IMR-90 (cell line): ENCODE data around the gene RFX2. TPM values are rescaled to one million over a fixed set of nuclear protein-coding genes. Genes with fewer than 3 reads are reported as not detected.

Experiments
- ATAC-seq: fragments of 200-7000 bp; cut with Tn5 transposase; 2 replicates; pipeline ENCODE4 v1.9.1; 2020; ENCODE audit warnings: low read depth, mild to moderate bottlenecking, moderate library complexity
- BruUV-seq: library from RNA; stranded (reverse); fragments of 400-500 nt; replicated peaks from 2 replicates; lab custom pipeline; 2021; lab: Mats Ljungman, UMichigan
- CTCF ChIA-PET: fragments of 300-600 bp; formaldehyde crosslinking; extraction: SDS; loops from one replicate; lab custom pipeline; 2021; ENCODE audit warnings: antibody characterized with exemption; lab: Yijun Ruan, JAX
- POLR2A ChIA-PET: fragments of 300-600 bp; sonication (Branson Sonifier 250); formaldehyde crosslinking; loops from one replicate; lab custom pipeline; 2022; ENCODE audit warnings: antibody characterized with exemption; ENCODE audit not compliant: unreplicated experiment; lab: Charles Lee
- DNase-seq: peaks from one replicate; pipeline ENCODE4 v3.0.0; 2013
- H2AFZ ChIP-seq: replicated peaks from 2 replicates; pipeline ENCODE3; 2013; ENCODE audit warnings: low read length, mild to moderate bottlenecking; ENCODE audit not compliant: poor library complexity
- H2AK5ac ChIP-seq: 2 replicates; pipeline ENCODE4 v1.6.1; 2013; ENCODE audit warnings: low read depth, low read length, inconsistent platforms
- H2AK9ac ChIP-seq: replicated peaks from 2 replicates; pipeline ENCODE3; 2013; ENCODE audit warnings: mild to moderate bottlenecking, low read depth, low read length, moderate library complexity; ENCODE audit not compliant: poor library complexity
- H2BK120ac ChIP-seq: 2 replicates; pipeline ENCODE4 v1.6.1; 2013; ENCODE audit warnings: low read depth, low read length, inconsistent platforms
- H2BK15ac ChIP-seq: 3 replicates; pipeline ENCODE4 v1.6.1; 2013; ENCODE audit warnings: low read depth, low read length, inconsistent platforms
- H2BK20ac ChIP-seq: 2 replicates; pipeline ENCODE4 v1.6.1; 2013; ENCODE audit warnings: low read depth, mild to moderate bottlenecking, inconsistent platforms, low read length, moderate library complexity
- H2BK5ac ChIP-seq: 2 replicates; pipeline ENCODE4 v1.6.1; 2013; ENCODE audit warnings: mild to moderate bottlenecking, low read depth, low read length, inconsistent platforms; ENCODE audit not compliant: poor library complexity, severe bottlenecking
- H3K14ac ChIP-seq: replicated peaks from 2 replicates; pipeline ENCODE4 v1.6.1; 2013; ENCODE audit warnings: low read depth, low read length, inconsistent platforms
- H3K18ac ChIP-seq: 2 replicates; pipeline ENCODE4 v1.6.1; 2013; ENCODE audit warnings: low read depth, low read length, control low read depth
- H3K23ac ChIP-seq: 2 replicates; pipeline ENCODE4 v1.6.1; 2013; ENCODE audit warnings: low read depth, low read length, inconsistent platforms
- H3K27ac ChIP-seq: 2 replicates; pipeline ENCODE4 v1.5.1; 2013; ENCODE audit warnings: mild to moderate bottlenecking, control low read depth, low read length; ENCODE audit not compliant: insufficient read depth
- H3K27me3 ChIP-seq: 2 replicates; pipeline ENCODE4 v1.6.1; 2013; ENCODE audit warnings: low read length; ENCODE audit not compliant: control insufficient read depth, insufficient read depth
- H3K36me3 ChIP-seq: 2 replicates; pipeline ENCODE4 v1.6.1; 2013; ENCODE audit warnings: low read length, mixed read lengths; ENCODE audit not compliant: control insufficient read depth, insufficient read depth
- H3K4ac ChIP-seq: 2 replicates; pipeline ENCODE4 v1.6.1; 2013; ENCODE audit warnings: low read depth, low read length, inconsistent platforms
- H3K4me1 ChIP-seq: 2 replicates; pipeline ENCODE4 v1.6.1; 2013; ENCODE audit warnings: low read length, mixed read lengths; ENCODE audit not compliant: control insufficient read depth, insufficient read depth
- H3K4me2 ChIP-seq: 2 replicates; pipeline ENCODE4 v1.6.1; 2013; ENCODE audit warnings: low read depth, mild to moderate bottlenecking, control low read depth, low read length, moderate library complexity
- H3K4me3 ChIP-seq: 2 replicates; pipeline ENCODE4 v1.5.1; 2013; ENCODE audit warnings: low read depth, mild to moderate bottlenecking, control low read depth, low read length, moderate library complexity; ENCODE audit not compliant: insufficient read depth
- H3K56ac ChIP-seq: 2 replicates; pipeline ENCODE4 v1.6.1; 2013; ENCODE audit warnings: low read length, inconsistent platforms; ENCODE audit not compliant: insufficient read depth; ENCODE audit errors: extremely low read depth
- H3K79me1 ChIP-seq, 2 experiments: 2 replicates each; pipeline ENCODE4 v1.6.1; 2013; ENCODE audit warnings: low read length in 2 of 2, inconsistent platforms in 1 of 2, low read depth in 1 of 2
- H3K9ac ChIP-seq: 2 replicates; pipeline ENCODE4 v1.6.1; 2013; ENCODE audit warnings: low read depth, low read length, control low read depth
- H3K9me1 ChIP-seq: 2 replicates; pipeline ENCODE4 v1.6.1; 2013; ENCODE audit warnings: low read length, inconsistent platforms; ENCODE audit not compliant: insufficient read depth
- H3K9me3 ChIP-seq: 2 replicates; pipeline ENCODE4 v1.6.1; 2013; ENCODE audit warnings: low read length; ENCODE audit not compliant: control insufficient read depth, insufficient read depth
- H4K20me1 ChIP-seq: 2 replicates; pipeline ENCODE4 v1.6.1; 2013; ENCODE audit warnings: low read length, inconsistent platforms; ENCODE audit not compliant: insufficient read depth
- H4K5ac ChIP-seq: 2 replicates; pipeline ENCODE4 v1.6.1; 2013; ENCODE audit warnings: mild to moderate bottlenecking, low read depth, low read length, control low read depth
- H4K8ac ChIP-seq, 2 experiments: 2 replicates each; pipeline ENCODE4 v1.6.1; 2013; ENCODE audit warnings: low read depth in 2 of 2, low read length in 2 of 2, control low read depth in 1 of 2, inconsistent platforms in 1 of 2
- H4K91ac ChIP-seq: 2 replicates; pipeline ENCODE4 v1.6.1; 2013; ENCODE audit warnings: low read depth, low read length, inconsistent platforms; ENCODE audit not compliant: insufficient read depth
- BHLHE40 ChIP-seq: fragments of 150-350 bp; IDR thresholded peaks from 2 replicates; pipeline ENCODE4 v1.6.1; 2016; ENCODE audit warnings: mild to moderate bottlenecking, low read depth, low read length
- CEBPB ChIP-seq: IDR thresholded peaks from 2 replicates; pipeline ENCODE4 v1.6.1; 2012; ENCODE audit warnings: low read depth, low read length, improper control_type of control experiment
- CHD1 ChIP-seq: IDR thresholded peaks from 2 replicates; pipeline ENCODE4 v1.6.1; 2012; ENCODE audit warnings: low read depth, low read length, improper control_type of control experiment
- FOS ChIP-seq: fragments of 150-350 bp; IDR thresholded peaks from 2 replicates; pipeline ENCODE4 v1.6.1; 2016; ENCODE audit warnings: low read depth, low read length
- MAFK ChIP-seq: IDR thresholded peaks from 2 replicates; pipeline ENCODE4 v1.6.1; 2012; ENCODE audit warnings: low read depth, low read length, improper control_type of control experiment
- MAZ ChIP-seq: IDR thresholded peaks from 2 replicates; pipeline ENCODE4 v1.6.1; 2012; ENCODE audit warnings: low read depth, mild to moderate bottlenecking, low read length, improper control_type of control experiment, moderate library complexity, borderline replicate concordance
- MXI1 ChIP-seq: IDR thresholded peaks from 2 replicates; pipeline ENCODE4 v1.6.1; 2012; ENCODE audit warnings: low read depth, mild to moderate bottlenecking, low read length, moderate library complexity, borderline replicate concordance
- NFE2L2 ChIP-seq: fragments of 150-350 bp; IDR thresholded peaks from 2 replicates; pipeline ENCODE4 v1.6.1; 2016; ENCODE audit warnings: low read depth, mild to moderate bottlenecking, low read length
- POLR2A ChIP-seq: IDR thresholded peaks from 2 replicates; pipeline ENCODE4 v1.6.1; 2012; ENCODE audit warnings: mild to moderate bottlenecking, low read depth, low read length
- RAD21 ChIP-seq: IDR thresholded peaks from 2 replicates; pipeline ENCODE4 v1.6.1; 2012; ENCODE audit warnings: low read length, improper control_type of control experiment
- RCOR1 ChIP-seq: IDR thresholded peaks from 2 replicates; pipeline ENCODE4 v1.6.1; 2012; ENCODE audit warnings: mild to moderate bottlenecking, low read length, improper control_type of control experiment; ENCODE audit not compliant: insufficient replicate concordance
- RFX5 ChIP-seq: IDR thresholded peaks from 2 replicates; pipeline ENCODE4 v1.8.0; 2012; ENCODE audit warnings: low read depth, mild to moderate bottlenecking, low read length, moderate library complexity
- SMC3 ChIP-seq: fragments of 150-350 bp; IDR thresholded peaks from 2 replicates; pipeline ENCODE4 v1.6.1; 2016; ENCODE audit warnings: low read depth, mild to moderate bottlenecking, antibody characterized with exemption, low read length, moderate library complexity
- WGBS, 2 experiments: methylation state at CpG; one replicate each; pipeline versions ENCODE4 v1.1.5 to v1.1.7; 2013; ENCODE audit warnings: missing lambda C conversion rate in 2 of 2; ENCODE audit not compliant: insufficient read length in 1 of 2; ENCODE audit errors: extremely low coverage in 2 of 2; 5-methylcytosine and 5-hydroxymethylcytosine counted together
- dilution Hi-C: fragments of 300-500 bp; cut with HindIII; formaldehyde crosslinking; loops from one replicate; pipeline ENCODE4 v1.14.3; 2018; ENCODE audit warnings: low sequenced_read_pairs; ENCODE audit not compliant: unreplicated experiment
- in situ Hi-C: fragments of 300-500 bp; cut with MboI; formaldehyde crosslinking; loops from 3 replicates; pipeline ENCODE4 v1.14.3; 2019; ENCODE audit warnings: low sequenced_read_pairs, inconsistent platforms, mixed read lengths
- intact Hi-C: fragments of 100-400 bp; cut with micrococcal nuclease; formaldehyde crosslinking; loops from 2 replicates; pipeline ENCODE4 v1.10.0; 2022
- polyA plus RNA-seq, 3 experiments: library from polyadenylated mRNA; depleted of rRNA; stranded (reverse); fragments of >200 nt; gene quantifications; 2 replicates each; pipeline ENCODE4 v1.2.3, GENCODE V29; 2012; ENCODE audit warnings: low replicate concordance in 1 of 3
- total RNA-seq: library from RNA; depleted of rRNA; stranded (reverse); fragments of >200 nt; gene quantifications from 2 replicates; pipeline ENCODE4 v1.2.3, GENCODE V29; 2012
- TF ChIP-seq, protein P1 (sequence below): fragments of 150-350 bp; IDR thresholded peaks from 2 replicates; pipeline ENCODE4 v1.6.1; 2017; ENCODE audit warnings: mild to moderate bottlenecking, antibody characterized with exemption, low read length, low read depth
- TF ChIP-seq, protein P2 (sequence below): fragments of 150-350 bp; IDR thresholded peaks from 2 replicates; pipeline ENCODE4 v1.6.1; 2016; ENCODE audit warnings: low read depth, mild to moderate bottlenecking, low read length, moderate library complexity, borderline replicate concordance
- TF ChIP-seq, protein P3 (sequence below): conservative IDR thresholded peaks from 2 replicates; pipeline ENCODE4 v1.5.1; 2012; ENCODE audit warnings: mild to moderate bottlenecking, low read depth, low read length, improper control_type of control experiment

Gene RFX2
- total and polyA plus RNA-seq, 2 of the 4 experiments (the other 2 are of a cell fraction), result 2.2 to 4.9 TPM

DNA sequence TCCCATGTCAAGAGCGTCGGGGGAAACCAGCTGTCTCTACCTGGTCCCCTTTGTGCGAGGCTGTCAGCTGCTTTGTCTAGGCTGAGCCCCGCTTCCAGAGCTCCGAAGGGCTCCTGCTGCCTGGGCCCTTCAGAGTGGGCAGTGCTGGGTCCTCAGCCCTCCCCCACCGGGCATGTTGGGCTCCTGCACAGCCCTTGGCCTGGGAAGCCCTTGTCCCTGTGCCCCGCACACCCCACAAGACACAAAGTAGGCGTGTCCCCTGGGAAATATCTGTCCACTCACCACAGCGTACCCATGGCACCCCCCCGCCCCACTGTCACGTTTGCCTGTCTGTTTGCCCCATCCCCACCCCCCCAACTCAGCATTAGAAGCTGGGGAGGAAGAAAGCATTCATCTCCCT, 92.7 kb downstream of the RFX2 start:
- Histone ChIP-seq H3K23ac (no peak overlapping the region), H4K20me1 (no peaks in the 10 kb centered on the region), H3K4ac (no peak overlapping the region), H4K91ac (no peak overlapping the region), H2AFZ (no peak overlapping the region), H3K14ac (no peak overlapping the region), H4K5ac (no peak overlapping the region), H2AK5ac (no peak overlapping the region), H3K18ac (no peak overlapping the region), H3K27me3 (no peaks in the 10 kb centered on the region), H4K8ac (no peak overlapping the region), H3K79me1 (no peaks in the 10 kb centered on the region), H3K4me3 (no peak overlapping the region), H2BK15ac (no peak overlapping the region), H3K27ac (no peak overlapping the region), H3K4me1 (peaks cover 3% of the 10 kb centered on the region; the same call in 1 of the 2 replicates), H3K4me2 (no peak overlapping the region), H2BK120ac (no peak overlapping the region), H2BK5ac (no peak overlapping the region), H2BK20ac (no peak overlapping the region), H2AK9ac (no peak overlapping the region), H3K9me1 (no peaks in the 10 kb centered on the region), H3K9ac (no peak overlapping the region), H3K36me3 (no peaks in the 10 kb centered on the region), H3K9me3 (no peaks in the 10 kb centered on the region), H3K56ac (no peak overlapping the region)
- intact Hi-C loops (no loop called here), in situ Hi-C loops (no loop called here), dilution Hi-C loops (no loop called here)
- no TSS peak for BruUV-seq
- ChIA-PET POLR2A (no interaction called here), CTCF (interaction anchor here (0.6 kb wide), 1 partner anchor 15 kb away, joined by 3 read pairs; no protein-coding TSS in a partner anchor)
- TF ChIP-seq RCOR1, result no peak
- no peak for TF ChIP-seq RFX5
- TF ChIP-seq CHD1, result no peak
- TF ChIP-seq RAD21, result no peak
- TF ChIP-seq, protein P1, sequence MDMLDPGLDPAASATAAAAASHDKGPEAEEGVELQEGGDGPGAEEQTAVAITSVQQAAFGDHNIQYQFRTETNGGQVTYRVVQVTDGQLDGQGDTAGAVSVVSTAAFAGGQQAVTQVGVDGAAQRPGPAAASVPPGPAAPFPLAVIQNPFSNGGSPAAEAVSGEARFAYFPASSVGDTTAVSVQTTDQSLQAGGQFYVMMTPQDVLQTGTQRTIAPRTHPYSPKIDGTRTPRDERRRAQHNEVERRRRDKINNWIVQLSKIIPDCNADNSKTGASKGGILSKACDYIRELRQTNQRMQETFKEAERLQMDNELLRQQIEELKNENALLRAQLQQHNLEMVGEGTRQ, result no peak
- no peak for TF ChIP-seq NFE2L2
- no peak for TF ChIP-seq MAFK
- TF ChIP-seq, protein P2, sequence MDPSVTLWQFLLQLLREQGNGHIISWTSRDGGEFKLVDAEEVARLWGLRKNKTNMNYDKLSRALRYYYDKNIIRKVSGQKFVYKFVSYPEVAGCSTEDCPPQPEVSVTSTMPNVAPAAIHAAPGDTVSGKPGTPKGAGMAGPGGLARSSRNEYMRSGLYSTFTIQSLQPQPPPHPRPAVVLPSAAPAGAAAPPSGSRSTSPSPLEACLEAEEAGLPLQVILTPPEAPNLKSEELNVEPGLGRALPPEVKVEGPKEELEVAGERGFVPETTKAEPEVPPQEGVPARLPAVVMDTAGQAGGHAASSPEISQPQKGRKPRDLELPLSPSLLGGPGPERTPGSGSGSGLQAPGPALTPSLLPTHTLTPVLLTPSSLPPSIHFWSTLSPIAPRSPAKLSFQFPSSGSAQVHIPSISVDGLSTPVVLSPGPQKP, result no peak
- no peak for TF ChIP-seq SMC3
- TF ChIP-seq, protein P3, sequence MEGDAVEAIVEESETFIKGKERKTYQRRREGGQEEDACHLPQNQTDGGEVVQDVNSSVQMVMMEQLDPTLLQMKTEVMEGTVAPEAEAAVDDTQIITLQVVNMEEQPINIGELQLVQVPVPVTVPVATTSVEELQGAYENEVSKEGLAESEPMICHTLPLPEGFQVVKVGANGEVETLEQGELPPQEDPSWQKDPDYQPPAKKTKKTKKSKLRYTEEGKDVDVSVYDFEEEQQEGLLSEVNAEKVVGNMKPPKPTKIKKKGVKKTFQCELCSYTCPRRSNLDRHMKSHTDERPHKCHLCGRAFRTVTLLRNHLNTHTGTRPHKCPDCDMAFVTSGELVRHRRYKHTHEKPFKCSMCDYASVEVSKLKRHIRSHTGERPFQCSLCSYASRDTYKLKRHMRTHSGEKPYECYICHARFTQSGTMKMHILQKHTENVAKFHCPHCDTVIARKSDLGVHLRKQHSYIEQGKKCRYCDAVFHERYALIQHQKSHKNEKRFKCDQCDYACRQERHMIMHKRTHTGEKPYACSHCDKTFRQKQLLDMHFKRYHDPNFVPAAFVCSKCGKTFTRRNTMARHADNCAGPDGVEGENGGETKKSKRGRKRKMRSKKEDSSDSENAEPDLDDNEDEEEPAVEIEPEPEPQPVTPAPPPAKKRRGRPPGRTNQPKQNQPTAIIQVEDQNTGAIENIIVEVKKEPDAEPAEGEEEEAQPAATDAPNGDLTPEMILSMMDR, result no peak
- TF ChIP-seq MXI1, result no peak
- no peak for TF ChIP-seq FOS
- no peak for TF ChIP-seq MAZ
- no peak for TF ChIP-seq POLR2A
- TF ChIP-seq CEBPB, result no peak
- TF ChIP-seq BHLHE40, result no peak
- no CpG with 5 or more reads among the region's 11 CpGs for WGBS, 2 experiments
- ATAC-seq (no peak), DNase-seq (no peak)
